K562 (cell line): ENCODE results near the gene RHBDF2.

Experiments used
- C11orf30 ChIP-seq: fragments of 450-650 bp; IDR thresholded peaks from 2 replicates; pipeline ENCODE4 v1.6.1; 2016; ENCODE audit warnings: low read depth, mild to moderate bottlenecking
- JUND ChIP-seq, 2 experiments: IDR thresholded peaks; 2 replicates in 1 of 2; 3 replicates in 1 of 2; pipeline ENCODE4 v1.6.1; 2011; ENCODE audit warnings: borderline replicate concordance in 2 of 2, low read depth in 2 of 2, low read length in 2 of 2, improper control_type of control experiment in 1 of 2, missing biosample characterization in 1 of 2, missing genetic modification characterization in 1 of 2, missing genetic modification reagents in 1 of 2
- POLR2A ChIP-seq: fragments of 450-650 bp; conservative IDR thresholded peaks from 2 replicates; pipeline ENCODE4 v1.6.1; 2016
- SUPT5H ChIP-seq: fragments of 450-650 bp; IDR thresholded peaks from 2 replicates; pipeline ENCODE4 v1.6.1; 2016
- TF ChIP-seq, protein P1 (sequence below), 3 experiments: IDR thresholded peaks in 2 of 3; conservative IDR thresholded peaks in 1 of 3; 2 replicates each; pipeline ENCODE4 v1.5.1; 2011 to 2012; ENCODE audit warnings: low read length in 3 of 3, mild to moderate bottlenecking in 3 of 3, control low read depth in 2 of 3, improper control_type of control experiment in 1 of 3, inconsistent platforms in 1 of 3, low read depth in 1 of 3, mixed read lengths in 1 of 3, moderate library complexity in 1 of 3; ENCODE audit not compliant: insufficient read depth in 2 of 3
- TF ChIP-seq, protein P2 (sequence below): fragments of 250-450 bp; sonication (Bioruptor Pico); IDR thresholded peaks from 2 replicates; pipeline ENCODE4 v1.5.0; 2022; ENCODE audit warnings: mild to moderate bottlenecking

DNA sequence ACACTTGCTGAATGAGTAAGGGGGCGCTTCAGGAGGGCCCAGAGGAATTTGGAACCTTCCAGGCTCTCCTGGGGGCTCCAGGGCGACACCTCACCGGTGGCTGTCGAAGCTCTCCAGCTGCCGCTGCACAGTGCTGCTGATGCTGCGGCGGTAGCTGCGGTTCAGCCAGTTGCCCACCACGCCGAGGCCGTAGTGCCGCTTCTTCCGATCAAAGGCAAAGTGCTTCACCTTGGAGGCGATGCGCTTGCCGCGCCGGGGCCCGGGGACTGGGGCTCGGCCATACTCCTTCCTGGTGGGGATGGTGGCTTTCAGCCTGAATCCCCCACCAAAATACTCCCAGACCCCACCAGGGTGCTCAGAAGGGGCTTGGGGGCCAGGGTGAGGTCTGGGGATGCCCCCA is 24.5 kb downstream of the RHBDF2 start:
- TF ChIP-seq C11orf30 (no peak), SUPT5H (no peak), POLR2A (no peak), JUND (IDR thresholded peaks at IDR 0.05; ENCODE audit: borderline replicate concordance, low read depth, low read length) (no peak), JUND (tag; IDR thresholded peaks at IDR 0.05; ENCODE audit: borderline replicate concordance, low read depth, low read length) (no peak)
- TF ChIP-seq, protein P1, sequence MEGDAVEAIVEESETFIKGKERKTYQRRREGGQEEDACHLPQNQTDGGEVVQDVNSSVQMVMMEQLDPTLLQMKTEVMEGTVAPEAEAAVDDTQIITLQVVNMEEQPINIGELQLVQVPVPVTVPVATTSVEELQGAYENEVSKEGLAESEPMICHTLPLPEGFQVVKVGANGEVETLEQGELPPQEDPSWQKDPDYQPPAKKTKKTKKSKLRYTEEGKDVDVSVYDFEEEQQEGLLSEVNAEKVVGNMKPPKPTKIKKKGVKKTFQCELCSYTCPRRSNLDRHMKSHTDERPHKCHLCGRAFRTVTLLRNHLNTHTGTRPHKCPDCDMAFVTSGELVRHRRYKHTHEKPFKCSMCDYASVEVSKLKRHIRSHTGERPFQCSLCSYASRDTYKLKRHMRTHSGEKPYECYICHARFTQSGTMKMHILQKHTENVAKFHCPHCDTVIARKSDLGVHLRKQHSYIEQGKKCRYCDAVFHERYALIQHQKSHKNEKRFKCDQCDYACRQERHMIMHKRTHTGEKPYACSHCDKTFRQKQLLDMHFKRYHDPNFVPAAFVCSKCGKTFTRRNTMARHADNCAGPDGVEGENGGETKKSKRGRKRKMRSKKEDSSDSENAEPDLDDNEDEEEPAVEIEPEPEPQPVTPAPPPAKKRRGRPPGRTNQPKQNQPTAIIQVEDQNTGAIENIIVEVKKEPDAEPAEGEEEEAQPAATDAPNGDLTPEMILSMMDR (IDR thresholded peaks at IDR 0.05 in 2 of 3, conservative IDR thresholded peaks at IDR 0.05 in 1 of 3; ENCODE audit: insufficient read depth in 2 of 3, low read depth in 1 of 3, low read length in 3 of 3), result no peak
- TF ChIP-seq, protein P2, sequence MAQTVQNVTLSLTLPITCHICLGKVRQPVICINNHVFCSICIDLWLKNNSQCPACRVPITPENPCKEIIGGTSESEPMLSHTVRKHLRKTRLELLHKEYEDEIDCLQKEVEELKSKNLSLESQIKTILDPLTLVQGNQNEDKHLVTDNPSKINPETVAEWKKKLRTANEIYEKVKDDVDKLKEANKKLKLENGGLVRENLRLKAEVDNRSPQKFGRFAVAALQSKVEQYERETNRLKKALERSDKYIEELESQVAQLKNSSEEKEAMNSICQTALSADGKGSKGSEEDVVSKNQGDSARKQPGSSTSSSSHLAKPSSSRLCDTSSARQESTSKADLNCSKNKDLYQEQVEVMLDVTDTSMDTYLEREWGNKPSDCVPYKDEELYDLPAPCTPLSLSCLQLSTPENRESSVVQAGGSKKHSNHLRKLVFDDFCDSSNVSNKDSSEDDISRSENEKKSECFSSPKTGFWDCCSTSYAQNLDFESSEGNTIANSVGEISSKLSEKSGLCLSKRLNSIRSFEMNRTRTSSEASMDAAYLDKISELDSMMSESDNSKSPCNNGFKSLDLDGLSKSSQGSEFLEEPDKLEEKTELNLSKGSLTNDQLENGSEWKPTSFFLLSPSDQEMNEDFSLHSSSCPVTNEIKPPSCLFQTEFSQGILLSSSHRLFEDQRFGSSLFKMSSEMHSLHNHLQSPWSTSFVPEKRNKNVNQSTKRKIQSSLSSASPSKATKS, result no peak
